B cell (primary cell): ENCODE measurements around the gene CA5A. TPM values are rescaled to one million over a fixed set of nuclear protein-coding genes. Genes with fewer than 3 reads are reported as not detected.

Source experiments
- ATAC-seq: fragments of 200-7000 bp; cut with Tn5 transposase; one replicate; pipeline ENCODE4 v1.10.0; 2021; ENCODE audit warnings: low read depth, mild to moderate bottlenecking, moderate number of reproducible peaks, moderate library complexity
- CTCF ChIA-PET: fragments of 350-600 bp; sonication (Branson Sonifier 250); formaldehyde crosslinking; loops from one replicate; lab custom pipeline; 2021; ENCODE audit warnings: antibody characterized with exemption, inconsistent platforms; lab: Charles Lee
- POLR2A ChIA-PET: fragments of 350-600 bp; sonication (Branson Sonifier 250); formaldehyde crosslinking; loops from one replicate; lab custom pipeline; 2021; ENCODE audit warnings: antibody characterized with exemption; lab: Charles Lee
- DNase-seq: peaks from one replicate; pipeline ENCODE4 v3.0.0; 2013
- H2AFZ ChIP-seq: 2 replicates; pipeline ENCODE4 v1.6.1; 2012; ENCODE audit warnings: mild to moderate bottlenecking, low read depth, low read length; ENCODE audit not compliant: insufficient read depth, poor library complexity, severe bottlenecking
- H3K27ac ChIP-seq, 2 donors: 1 replicate in 1 of 2; 2 replicates in 1 of 2; pipeline ENCODE4 v1.5.1; 2012 to 2013; ENCODE audit warnings: low read length in 2 of 2, mild to moderate bottlenecking in 2 of 2, moderate library complexity in 1 of 2
- H3K27me3 ChIP-seq, 4 experiments: fragments of 200-600 bp in 1 of 4; sonication (generic) in 1 of 4; replicated peaks in 1 of 4; 1 replicate in 2 of 4; 2 replicates in 2 of 4; pipeline versions ENCODE4 v1.6.1 to v1.7.0; 2013 to 2016; ENCODE audit warnings: low read length in 3 of 4, mild to moderate bottlenecking in 2 of 4, mixed read lengths in 1 of 4, moderate library complexity in 1 of 4; ENCODE audit not compliant: insufficient read depth in 4 of 4, control insufficient read depth in 3 of 4; ENCODE audit errors: control extremely low read depth in 1 of 4
- H3K36me3 ChIP-seq, 2 experiments: replicated peaks in 1 of 2; 1 replicate in 1 of 2; 2 replicates in 1 of 2; pipeline versions ENCODE4 v1.6.1 to v1.7.1; 2013; ENCODE audit warnings: low read length in 1 of 2; ENCODE audit not compliant: insufficient read depth in 2 of 2, control insufficient read depth in 1 of 2; ENCODE audit errors: control extremely low read depth in 1 of 2, extremely low read depth in 1 of 2
- H3K4me1 ChIP-seq, 2 donors: fragments of 200-600 bp in 1 of 2; sonication (generic) in 1 of 2; 1 replicate in 1 of 2; 2 replicates in 1 of 2; pipeline versions ENCODE4 v1.5.1 to v1.6.1; 2013 to 2017; ENCODE audit warnings: low read length in 2 of 2; ENCODE audit not compliant: control insufficient read depth in 2 of 2, insufficient read depth in 2 of 2
- H3K4me2 ChIP-seq: replicated peaks from 2 replicates; pipeline ENCODE3; 2012; ENCODE audit warnings: mild to moderate bottlenecking, low read depth, low read length; ENCODE audit not compliant: poor library complexity, severe bottlenecking
- H3K4me3 ChIP-seq, 5 experiments: fragments of 200-600 bp in 1 of 5; sonication (generic) in 1 of 5; 1 replicate in 3 of 5; 2 replicates in 2 of 5; pipeline versions ENCODE4 v1.5.1 to v1.7.0; 2011 to 2016; ENCODE audit warnings: low read length in 4 of 5, mild to moderate bottlenecking in 4 of 5, low read depth in 2 of 5, control low read depth in 1 of 5, moderate library complexity in 1 of 5; ENCODE audit not compliant: insufficient read depth in 1 of 5; ENCODE audit errors: control extremely low read depth in 1 of 5, extremely low read depth in 1 of 5
- H3K79me2 ChIP-seq: fragments of 200-600 bp; sonication (generic); one replicate; pipeline ENCODE4 v1.6.0; 2016; ENCODE audit warnings: low read length; ENCODE audit not compliant: control insufficient read depth, insufficient read depth
- H3K9ac ChIP-seq: fragments of 200-600 bp; sonication (generic); 2 replicates; pipeline ENCODE4 v1.6.1; 2017; ENCODE audit warnings: mild to moderate bottlenecking, low read length, moderate library complexity
- H3K9me3 ChIP-seq, 3 donors: one replicate each; pipeline versions ENCODE4 v1.6.1 to v1.7.1; 2013; ENCODE audit warnings: low read length in 2 of 3; ENCODE audit not compliant: control insufficient read depth in 2 of 3, insufficient read depth in 1 of 3; ENCODE audit errors: control extremely low read depth in 1 of 3
- H4K20me1 ChIP-seq: 2 replicates; pipeline ENCODE4 v1.6.0; 2012; ENCODE audit warnings: mild to moderate bottlenecking, low read length; ENCODE audit not compliant: insufficient read depth, control insufficient read depth, poor library complexity, severe bottlenecking
- H3K27ac Mint-ChIP-seq: one replicate; pipeline ENCODE4 v1.8.0; 2021; ENCODE audit warnings: mixed read lengths
- H3K27me3 Mint-ChIP-seq: one replicate; pipeline ENCODE4 v1.8.0; 2021; ENCODE audit warnings: mixed read lengths
- H3K4me1 Mint-ChIP-seq: one replicate; pipeline ENCODE4 v1.8.0; 2021; ENCODE audit warnings: mixed read lengths
- H3K4me3 Mint-ChIP-seq: one replicate; pipeline ENCODE4 v1.8.0; 2021; ENCODE audit warnings: mixed read lengths
- H3K9me3 Mint-ChIP-seq: one replicate; pipeline ENCODE4 v1.8.0; 2022; ENCODE audit warnings: mixed read lengths; ENCODE audit not compliant: insufficient read depth
- CTCF ChIP-seq: fragments of 200-600 bp; IDR thresholded peaks from one replicate; pipeline ENCODE4 v1.8.0; 2022; ENCODE audit warnings: antibody characterized with exemption, mild to moderate bottlenecking
- EZH2 ChIP-seq: IDR thresholded peaks from 2 replicates; pipeline ENCODE4 v1.6.1; 2012; ENCODE audit warnings: borderline replicate concordance, low read depth, mild to moderate bottlenecking, moderate library complexity, low read length; ENCODE audit not compliant: insufficient read depth, poor library complexity, severe bottlenecking
- WGBS: methylation state at CpG from one replicate; pipeline ENCODE4 v1.1.5; 2013; ENCODE audit warnings: missing lambda C conversion rate; ENCODE audit not compliant: insufficient coverage; 5-methylcytosine and 5-hydroxymethylcytosine counted together
- intact Hi-C: fragments of 100-400 bp; cut with micrococcal nuclease; formaldehyde crosslinking; loops from one replicate; pipeline ENCODE4 v1.10.0; 2022
- polyA plus RNA-seq: library from polyadenylated mRNA; depleted of rRNA; stranded (reverse); fragments of >200 nt; gene quantifications from 2 replicates; pipeline ENCODE4 v1.2.3, GENCODE V29; 2012
- total RNA-seq, 2 donors: library from RNA; stranded (reverse); fragments of 120-200 nt in 1 of 2; gene quantifications; 1 replicate in 1 of 2; 2 replicates in 1 of 2; pipeline versions ENCODE4 v1.2.3 to v1.2.4, GENCODE V29; 2013 to 2022

Gene CA5A
- total and polyA plus RNA-seq, 2 donors (not counting 1 experiment from before 2014, with no cell fraction given), result 0.27 TPM; not detected in 1

- Histone ChIP-seq H3K9me3 (no peaks in the 10 kb centered on the region), H3K4me1 (peaks cover 0 to 19% of the 10 kb centered on the region in 2 donors), H3K4me2 (peak overlapping the region; percentile 9), H3K9ac (no peak overlapping the region), H3K36me3 (peaks cover 0 to 2% of the 10 kb centered on the region in 2 experiments), H4K20me1 (no peaks in the 10 kb centered on the region), H3K27me3 (no peaks in the 10 kb centered on the region), H3K4me3 (no peak overlapping the region), H2AFZ (no peak overlapping the region), H3K79me2 (peaks cover 14% of the 10 kb centered on the region), H3K27ac (no peak overlapping the region)
- H3K4me1 Mint-ChIP-seq, result peaks cover 15% of the 10 kb centered on the region
- ChIA-PET CTCF (interaction anchor here (0.5 to 5.3 kb wide), 35 partner anchors 9 to 588 kb away, joined by 3 to 72 read pairs (median 4); partner anchors contain the start of gene SLC7A5), POLR2A (interaction anchor here (0.6 to 1.9 kb wide), 2 partner anchors 21 to 90 kb away, joined by 4 read pairs; no protein-coding TSS in a partner anchor)
- TF ChIP-seq CTCF, result peak; percentile 95
- no peak for TF ChIP-seq EZH2
- H3K4me3 Mint-ChIP-seq, result no peak overlapping the region
- intact Hi-C loops, result loop anchor here (1.0 to 5.0 kb wide), 4 partner anchors 21 to 586 kb away; no protein-coding TSS in a partner anchor
- no peaks in the 10 kb centered on the region for H3K27me3 Mint-ChIP-seq
- ATAC-seq (peak; percentile 60), DNase-seq (peak; percentile 73)
- 58% methylated on average over 21 of the region's 25 CpGs for WGBS
- no peak overlapping the region for H3K27ac Mint-ChIP-seq
- H3K9me3 Mint-ChIP-seq, result no peaks in the 10 kb centered on the region
These were observed 86.0 kb downstream of the CA5A start for GRCh38 chr16:87850009-87851006.
